Activated CD4-positive, alpha-beta T cell treated with anti-CD3 and anti-CD28 coated beads, Interleukin-2, amount 50 U/mL, for 1 hour (primary cell): ENCODE measurements around the gene SAPCD1.
A peak's percentile ranks its signal among the peaks of the same experiment; 100 is the strongest.
"Not testable (repeated sequence)": the region's sequence is repeated elsewhere in the genome, so short reads cannot be mapped to it uniquely, and the experiment has no call there.

Experiments used
- DNase-seq: peaks from one replicate; pipeline ENCODE4 v3.0.0-alpha.2; 2020

Gene SAPCD1

DNA sequence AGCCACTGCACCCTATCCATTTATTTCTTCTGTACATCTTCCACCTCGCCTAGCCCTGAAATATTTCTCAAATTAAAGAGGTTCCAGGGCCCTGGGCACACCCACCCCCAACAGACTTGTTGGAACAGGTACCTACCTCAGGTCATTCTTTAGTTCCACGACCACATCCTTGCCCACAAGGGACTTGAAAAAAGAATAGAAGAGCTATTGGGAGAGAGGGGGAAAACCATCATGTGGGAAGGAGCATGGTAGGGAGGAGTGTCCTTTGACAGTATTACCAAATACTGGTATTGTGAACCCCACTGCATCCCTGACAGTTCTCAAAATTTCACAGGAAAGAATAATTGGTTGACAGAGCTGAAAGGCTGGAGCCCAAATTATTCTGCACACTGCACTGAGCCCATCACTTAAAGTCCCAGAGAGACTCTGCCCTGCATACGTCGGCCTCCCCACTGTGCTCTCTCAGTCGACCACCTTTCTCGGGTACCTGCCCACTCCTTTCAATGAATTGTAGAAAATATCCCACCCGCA lies 43.5 kb downstream of the SAPCD1 start:
- DNase-seq = no peak

DNA sequence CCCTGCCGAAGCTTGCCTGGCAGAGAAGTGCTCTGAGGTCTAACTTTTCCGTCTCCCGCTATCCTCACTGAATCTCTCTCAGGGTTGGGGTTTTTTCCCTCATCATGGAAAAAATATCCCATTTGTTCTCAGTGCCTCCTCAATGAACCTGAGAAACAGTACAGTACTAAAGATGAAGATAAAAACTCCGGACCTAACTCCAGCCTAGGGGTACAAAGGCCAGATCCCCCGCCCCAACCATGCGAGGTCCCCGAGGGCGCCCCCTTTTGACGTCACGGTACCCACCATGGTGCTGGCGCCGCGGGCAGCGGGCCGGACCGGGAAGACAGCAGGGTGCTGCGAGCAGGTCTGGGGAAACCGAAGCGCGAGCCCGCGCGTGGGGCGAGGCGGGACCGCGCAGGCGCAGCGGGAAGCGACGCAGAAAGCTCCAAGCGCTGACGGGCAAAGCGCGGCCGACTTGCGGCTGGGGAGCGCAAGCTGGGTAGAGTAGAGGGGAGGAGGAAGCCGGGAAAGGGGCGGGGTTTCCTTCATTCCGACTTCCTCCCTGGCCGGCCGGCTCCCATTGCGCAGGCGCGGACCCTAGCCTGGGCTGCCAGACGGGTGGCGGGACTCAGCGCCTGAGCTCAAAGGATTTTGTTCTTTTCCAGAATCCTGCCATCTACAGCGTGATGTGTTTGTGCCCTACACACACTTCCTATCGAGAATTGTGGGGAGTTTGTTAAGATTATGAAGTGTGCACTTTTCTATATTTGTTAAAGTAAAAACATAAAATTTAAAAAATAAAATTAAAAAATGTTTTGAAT lies 44.2 kb downstream of the SAPCD1 start, which contains the start of gene LSM2:
LSM2 (minus strand) TSS at position 497 of the 803 bp plus-strand sequence; CDS start at position 288, 209 bp downstream.
- peak; percentile 95 for DNase-seq

DNA sequence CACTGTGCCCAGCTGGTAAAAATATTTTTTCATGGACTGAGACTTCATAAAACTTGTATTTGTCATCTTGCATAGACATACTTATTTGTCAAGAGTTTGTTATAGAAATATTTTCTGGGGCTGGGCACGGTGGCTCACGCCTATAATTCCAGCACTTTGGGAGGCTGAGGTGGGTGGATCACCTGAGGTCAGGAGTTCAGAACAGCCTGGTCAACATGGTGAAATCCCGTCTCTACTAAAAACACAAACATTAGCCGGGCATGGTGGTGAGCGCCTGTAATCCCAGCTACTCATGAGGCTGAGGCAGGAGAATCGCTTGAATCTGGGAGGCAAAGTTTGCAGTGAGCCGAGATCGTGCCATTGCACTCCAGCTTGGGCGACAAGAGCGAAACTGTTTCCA lies 46.1 kb downstream of the SAPCD1 start:
- not testable (repeated sequence) for DNase-seq

DNA sequence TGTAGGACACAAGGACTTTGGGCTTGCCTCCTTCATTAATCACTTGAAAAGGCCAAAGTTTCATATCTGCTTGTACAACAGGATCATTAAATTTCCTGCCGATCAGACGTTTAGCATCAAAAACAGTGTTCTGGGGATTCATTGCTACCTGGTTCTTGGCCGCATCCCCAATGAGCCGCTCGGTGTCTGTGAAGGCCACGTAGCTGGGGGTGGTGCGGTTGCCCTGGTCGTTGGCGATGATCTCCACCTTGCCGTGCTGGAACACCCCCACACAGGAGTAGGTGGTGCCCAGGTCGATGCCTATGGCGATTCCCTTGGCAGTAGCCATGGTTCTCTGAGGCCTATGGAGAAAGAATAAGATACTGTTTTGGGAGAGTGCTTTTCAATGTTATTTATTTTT lies 49.2 kb downstream of the SAPCD1 start:
- no peak for DNase-seq

DNA sequence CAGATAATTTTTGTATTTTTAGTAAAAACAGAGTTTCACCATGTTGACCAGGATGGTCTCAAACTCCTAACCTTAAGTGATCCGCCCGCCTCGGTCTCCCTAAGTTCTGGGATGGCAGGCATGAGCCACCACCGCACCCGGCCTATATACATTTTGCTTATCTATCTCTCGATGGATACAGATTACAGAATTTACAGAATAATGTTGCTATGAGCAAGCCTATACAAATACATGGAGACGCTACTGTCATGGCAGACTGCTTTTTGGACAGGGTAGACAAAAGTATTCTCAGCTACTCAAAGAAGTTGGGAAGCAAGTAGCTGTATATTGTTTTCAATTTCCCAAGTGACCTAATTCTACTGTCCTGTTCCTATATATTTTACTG lies 51.0 kb downstream of the SAPCD1 start:
- no peak for DNase-seq
